Ovary (tissue), 9 donors: ENCODE measurements around the gene ENOX1. TPM values are rescaled to one million over a fixed set of nuclear protein-coding genes. Genes with fewer than 3 reads are reported as not detected.

Experiments
- DNase-seq, 5 donors: peaks; one replicate each; pipeline ENCODE4 v3.0.0-alpha.2; 2019 to 2020
- H3K27ac ChIP-seq, 2 donors: fragments of 200-600 bp; one replicate each; pipeline versions ENCODE4 v1.5.1 to v1.8.0; 2019 to 2022
- H3K27me3 ChIP-seq: fragments of 200-600 bp; one replicate; pipeline ENCODE4 v1.8.0; 2022
- H3K36me3 ChIP-seq: fragments of 200-600 bp; sonication (generic); one replicate; pipeline ENCODE4 v1.5.1; 2019
- H3K4me1 ChIP-seq: one replicate; pipeline ENCODE4 v1.8.1; 2013; ENCODE audit warnings: mild to moderate bottlenecking, moderate library complexity; ENCODE audit not compliant: insufficient read depth
- H3K4me3 ChIP-seq: fragments of 200-600 bp; sonication (generic); one replicate; pipeline ENCODE4 v1.5.1; 2017
- H3K9me3 ChIP-seq, 2 donors: fragments of 200-600 bp in 1 of 2; sonication (generic) in 1 of 2; one replicate each; pipeline versions ENCODE4 v1.5.1 to v1.8.1; 2013 to 2019; ENCODE audit warnings: mild to moderate bottlenecking in 1 of 2, moderate library complexity in 1 of 2
- EP300 ChIP-seq: sonication (generic); formaldehyde crosslinking; IDR thresholded peaks from one replicate; pipeline ENCODE4 v1.6.1; 2017; ENCODE audit warnings: antibody characterized with exemption
- POLR2A ChIP-seq: fragments of 450-650 bp; IDR thresholded peaks from one replicate; pipeline ENCODE4 v1.6.1; 2017; ENCODE audit warnings: antibody characterized with exemption, mild to moderate bottlenecking, moderate library complexity
- WGBS, 3 donors: extraction: QIAGEN DNeasy Blood & Tissue Kit in 1 of 3; methylation state at CpG; one replicate each; pipeline versions ENCODE4 v1.1.5 to v1.1.7; 2013 to 2017; 5-methylcytosine and 5-hydroxymethylcytosine counted together
- intact Hi-C, 4 donors: fragments of 100-400 bp; cut with DNase I; formaldehyde crosslinking; loops; one replicate each; pipeline versions ENCODE4 v1.11.0 to v1.15.1; 2022 to 2023
- polyA plus RNA-seq, 2 donors: library from polyadenylated mRNA; stranded (reverse); fragments of 200-250 nt in 1 of 2; fragments of 350-450 nt in 1 of 2; fragmentation: Illumina TruSeq in 1 of 2; extraction: RNeasy Lipid Tissue Mini Kit (QIAGEN cat#74804) in 1 of 2; gene quantifications; one replicate each; pipeline ENCODE4 v1.2.3, GENCODE V29; 2013 to 2014
- total RNA-seq, 7 donors: library from RNA; depleted of rRNA in 2 of 7; stranded (reverse); fragments of >200 nt in 2 of 7; fragmentation: NEBNext Ultra II Directional in 3 of 7; extraction: Animal tissue kit (Norgen Biotek cat#: 25700) in 3 of 7; gene quantifications; one replicate each; pipeline versions ENCODE4 v1.1.0 to v1.2.4, GENCODE V29; 2016 to 2023
- TF ChIP-seq, protein P1 (sequence below), 3 donors: fragments of 450-650 bp in 2 of 3; fragments of 200-600 bp in 1 of 3; IDR thresholded peaks; one replicate each; pipeline versions ENCODE4 v1.5.1 to v1.8.0; 2016 to 2022; ENCODE audit warnings: antibody characterized with exemption in 3 of 3, mild to moderate bottlenecking in 1 of 3
- donor health status: DM: no; HTN: no; CAD: no; lungs with moderate emphysema.
- donor health status: DM: no; HTN: no; CAD: no.
- donor health status: Bipolar disorder and iron deficiency.
- donor health status: DM: yes; HTN: yes; CAD: no.
- donor health status: DM: no; HTN: no; CAD: no.
- donor health status: DM: yes; HTN: yes; CAD: no.

ENOX1 gene
- total and polyA plus RNA-seq, 9 donors, result 3.6 to 17.5 (median 7.8) TPM

DNA sequence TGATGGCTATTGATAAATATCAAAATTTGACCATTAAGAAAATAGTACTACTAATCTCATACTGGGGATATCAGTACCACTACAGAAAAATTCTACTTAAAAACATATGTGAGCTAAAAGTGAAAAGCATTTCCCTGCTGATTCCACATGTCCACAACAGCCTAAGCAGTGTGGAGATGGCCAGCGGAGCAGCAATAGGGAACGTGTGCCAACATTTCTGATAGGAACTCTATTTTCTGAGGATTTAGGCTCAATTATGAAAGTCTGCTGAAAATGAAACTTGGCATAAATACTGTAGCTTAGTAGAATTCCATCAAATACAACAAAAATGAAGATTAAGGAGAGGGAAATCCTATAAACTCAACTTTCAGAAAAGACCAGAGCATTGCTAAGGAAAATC is 311.6 kb downstream of the ENOX1 start:
- Histone ChIP-seq H3K36me3 (no peaks in the 10 kb centered on the region), H3K9me3 (no peaks in the 10 kb centered on the region), H3K27me3 (no peaks in the 10 kb centered on the region), H3K4me1 (no peaks in the 10 kb centered on the region), H3K27ac (no peak overlapping the region), H3K4me3 (no peak overlapping the region)
- peak in 4 of 5 donors; percentile 28 to 44 (median 36) for DNase-seq
- intact Hi-C loops, result no loop called here
- TF ChIP-seq, protein P1, sequence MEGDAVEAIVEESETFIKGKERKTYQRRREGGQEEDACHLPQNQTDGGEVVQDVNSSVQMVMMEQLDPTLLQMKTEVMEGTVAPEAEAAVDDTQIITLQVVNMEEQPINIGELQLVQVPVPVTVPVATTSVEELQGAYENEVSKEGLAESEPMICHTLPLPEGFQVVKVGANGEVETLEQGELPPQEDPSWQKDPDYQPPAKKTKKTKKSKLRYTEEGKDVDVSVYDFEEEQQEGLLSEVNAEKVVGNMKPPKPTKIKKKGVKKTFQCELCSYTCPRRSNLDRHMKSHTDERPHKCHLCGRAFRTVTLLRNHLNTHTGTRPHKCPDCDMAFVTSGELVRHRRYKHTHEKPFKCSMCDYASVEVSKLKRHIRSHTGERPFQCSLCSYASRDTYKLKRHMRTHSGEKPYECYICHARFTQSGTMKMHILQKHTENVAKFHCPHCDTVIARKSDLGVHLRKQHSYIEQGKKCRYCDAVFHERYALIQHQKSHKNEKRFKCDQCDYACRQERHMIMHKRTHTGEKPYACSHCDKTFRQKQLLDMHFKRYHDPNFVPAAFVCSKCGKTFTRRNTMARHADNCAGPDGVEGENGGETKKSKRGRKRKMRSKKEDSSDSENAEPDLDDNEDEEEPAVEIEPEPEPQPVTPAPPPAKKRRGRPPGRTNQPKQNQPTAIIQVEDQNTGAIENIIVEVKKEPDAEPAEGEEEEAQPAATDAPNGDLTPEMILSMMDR (IDR thresholded peaks at IDR 0.05), result no peak
- TF ChIP-seq EP300, result no peak
- no peak for TF ChIP-seq POLR2A
- WGBS, 3 donors, result 12 to 19% (median 13%) methylated on average over 2 of the region's 2 CpGs

DNA sequence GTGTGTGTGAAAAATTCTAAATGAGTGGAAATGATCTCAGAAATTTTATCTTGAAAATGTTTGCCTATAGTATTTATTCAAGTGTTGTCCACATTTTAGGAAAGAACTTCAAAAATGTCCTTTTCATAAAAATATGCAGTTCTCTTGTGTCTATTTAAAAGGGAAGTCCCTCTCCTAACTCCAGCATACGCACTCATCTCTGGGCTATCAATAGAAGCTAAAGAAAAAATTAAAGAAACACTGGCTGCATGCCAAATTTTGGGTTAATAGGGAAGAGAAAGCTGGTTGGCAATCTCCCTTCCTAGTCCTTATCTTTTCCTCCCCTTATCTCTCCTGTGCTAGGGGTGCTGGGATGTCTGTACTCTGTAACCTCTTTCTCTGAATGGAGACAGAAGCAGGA is 313.3 kb downstream of the ENOX1 start:
- no peaks in the 10 kb centered on the region for H3K4me1 ChIP-seq
- no peaks in the 10 kb centered on the region for H3K27me3 ChIP-seq
- intact Hi-C loops, result no loop called here
- no peak overlapping the region for H3K27ac ChIP-seq
- WGBS, 3 donors, result 73 to 82% (median 73%) methylated on average over 1 of the region's 1 CpG
- no peaks in the 10 kb centered on the region for H3K9me3 ChIP-seq
- DNase-seq, result no peak
- TF ChIP-seq EP300 (no peak), POLR2A (no peak)
- TF ChIP-seq, protein P1 (IDR thresholded peaks at IDR 0.05), result no peak
- H3K4me3 ChIP-seq, result no peak overlapping the region
- no peaks in the 10 kb centered on the region for H3K36me3 ChIP-seq

DNA sequence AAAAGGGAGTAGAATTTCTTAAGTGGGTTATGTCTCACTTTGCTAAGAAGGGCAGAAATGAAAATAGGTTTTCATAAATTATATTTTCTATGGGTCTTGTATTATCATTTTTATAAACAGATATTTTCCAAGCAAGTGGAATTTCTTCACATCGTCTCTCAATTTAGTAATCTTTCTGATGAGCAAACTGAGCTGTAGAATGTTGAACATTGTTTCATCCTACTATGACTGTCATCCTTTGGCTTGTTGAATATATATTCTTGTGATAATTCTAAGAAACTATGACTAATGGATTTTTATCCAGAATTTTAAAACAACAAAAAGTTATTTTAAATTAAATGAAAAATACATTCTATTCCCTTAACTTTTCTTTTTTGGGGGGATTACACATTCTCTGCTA is 313.8 kb downstream of the ENOX1 start:
- H3K27me3 ChIP-seq, result no peaks in the 10 kb centered on the region
- H3K4me3 ChIP-seq, result no peak overlapping the region
- WGBS, 3 donors, result 30 to 45% (median 34%) methylated on average over 1 of the region's 1 CpG
- H3K27ac ChIP-seq, result no peak overlapping the region
- no peaks in the 10 kb centered on the region for H3K9me3 ChIP-seq
- TF ChIP-seq EP300, result no peak
- TF ChIP-seq, protein P1 (IDR thresholded peaks at IDR 0.05), result no peak
- TF ChIP-seq POLR2A, result no peak
- H3K36me3 ChIP-seq, result no peaks in the 10 kb centered on the region
- no peaks in the 10 kb centered on the region for H3K4me1 ChIP-seq
- DNase-seq, result no peak
- intact Hi-C loops, result no loop called here

DNA sequence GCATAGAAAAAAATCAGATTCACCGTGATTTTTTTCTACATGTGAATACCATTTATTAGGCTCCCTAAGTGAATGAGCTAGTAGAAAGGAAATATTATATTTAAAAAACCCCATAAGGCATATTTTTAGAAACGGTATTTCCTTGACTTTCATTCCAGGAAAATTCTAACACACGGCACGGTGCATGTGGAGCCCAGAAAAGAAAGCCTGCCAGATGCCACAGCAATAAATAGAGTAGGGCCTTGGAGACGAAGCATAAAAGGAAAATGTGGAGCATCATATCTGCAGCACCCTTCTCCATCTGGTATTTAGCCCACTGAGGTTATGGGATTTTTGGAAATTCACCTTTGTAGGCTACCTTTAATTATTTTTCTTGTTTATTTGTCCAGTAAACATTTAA is 314.4 kb downstream of the ENOX1 start:
- 4 to 10% (median 6%) methylated on average over 5 of the region's 5 CpGs for WGBS, 3 donors
- intact Hi-C loops, result no loop called here

More for the DNA sequence above, 314.4 kb downstream of the ENOX1 start:
- Histone ChIP-seq H3K4me1 (no peaks in the 10 kb centered on the region), H3K9me3 (no peaks in the 10 kb centered on the region), H3K4me3 (no peak overlapping the region), H3K36me3 (no peaks in the 10 kb centered on the region), H3K27me3 (no peaks in the 10 kb centered on the region), H3K27ac (no peak overlapping the region)
- no peak for DNase-seq
- TF ChIP-seq POLR2A (no peak), EP300 (no peak)
- TF ChIP-seq, protein P1 (IDR thresholded peaks at IDR 0.05), result no peak
